Nephron progenitor cell (in vitro differentiated cells): ENCODE measurements around the gene SRPK3.

Source experiments
- DNase-seq: peaks from one replicate; pipeline ENCODE4 v3.0.0; 2021
- H3K27ac Mint-ChIP-seq: 2 replicates; pipeline ENCODE4 v1.8.0; 2021; ENCODE audit warnings: mild to moderate bottlenecking, moderate library complexity, mixed read lengths
- H3K27me3 Mint-ChIP-seq: 2 replicates; pipeline ENCODE4 v1.8.0; 2021; ENCODE audit warnings: mild to moderate bottlenecking, low read depth, mixed read lengths; ENCODE audit not compliant: poor library complexity
- H3K36me3 Mint-ChIP-seq: 2 replicates; pipeline ENCODE4 v1.8.0; 2021; ENCODE audit warnings: low read depth, mixed read lengths
- H3K4me1 Mint-ChIP-seq: 2 replicates; pipeline ENCODE4 v1.8.0; 2021; ENCODE audit warnings: mixed read lengths
- H3K4me3 Mint-ChIP-seq: 2 replicates; pipeline ENCODE4 v1.8.0; 2021; ENCODE audit warnings: mild to moderate bottlenecking, moderate library complexity, mixed read lengths
- H3K9me3 Mint-ChIP-seq: 2 replicates; pipeline ENCODE4 v1.8.0; 2021; ENCODE audit warnings: mild to moderate bottlenecking, moderate library complexity, mixed read lengths
- TF ChIP-seq, protein P1 (sequence below): fragments of 200-600 bp; sonication (generic); IDR thresholded peaks from 2 replicates; pipeline ENCODE4 v1.5.0; 2021; ENCODE audit warnings: antibody characterized with exemption

Gene SRPK3

DNA sequence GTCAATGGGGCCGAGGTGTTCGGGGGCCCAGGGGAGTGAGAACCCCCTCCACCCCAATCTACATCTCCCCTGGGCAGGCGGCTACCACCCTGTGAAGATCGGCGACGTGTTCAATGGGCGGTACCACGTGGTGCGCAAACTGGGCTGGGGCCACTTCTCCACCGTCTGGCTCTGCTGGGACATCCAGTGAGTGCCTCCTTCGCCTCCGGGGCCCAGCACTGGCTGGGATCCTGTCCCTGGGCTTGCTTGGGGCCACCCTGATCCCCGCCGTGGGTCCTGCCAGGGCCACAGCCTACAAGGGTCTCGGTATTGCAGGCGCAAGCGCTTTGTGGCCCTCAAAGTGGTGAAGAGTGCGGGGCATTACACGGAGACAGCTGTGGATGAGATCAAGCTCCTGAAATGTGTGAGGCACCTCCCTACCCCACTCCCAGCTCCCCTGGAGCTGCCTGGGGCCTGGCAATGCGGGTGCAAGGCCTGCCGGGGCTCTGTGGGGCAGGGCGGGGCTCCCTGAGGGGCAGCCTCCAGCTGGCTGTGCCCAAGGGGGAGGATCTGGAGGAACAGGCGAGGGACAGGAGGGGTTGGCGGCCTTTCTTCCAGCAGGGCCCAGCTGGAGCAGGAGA is 697 bp downstream of the SRPK3 start:
- Mint-ChIP-seq H3K27me3 (no peaks in the 10 kb centered on the region), H3K9me3 (peaks cover 27% of the 10 kb centered on the region), H3K36me3 (no peaks in the 10 kb centered on the region), H3K27ac (no peak overlapping the region), H3K4me1 (peaks cover 10% of the 10 kb centered on the region), H3K4me3 (no peak overlapping the region)
- TF ChIP-seq, protein P1, sequence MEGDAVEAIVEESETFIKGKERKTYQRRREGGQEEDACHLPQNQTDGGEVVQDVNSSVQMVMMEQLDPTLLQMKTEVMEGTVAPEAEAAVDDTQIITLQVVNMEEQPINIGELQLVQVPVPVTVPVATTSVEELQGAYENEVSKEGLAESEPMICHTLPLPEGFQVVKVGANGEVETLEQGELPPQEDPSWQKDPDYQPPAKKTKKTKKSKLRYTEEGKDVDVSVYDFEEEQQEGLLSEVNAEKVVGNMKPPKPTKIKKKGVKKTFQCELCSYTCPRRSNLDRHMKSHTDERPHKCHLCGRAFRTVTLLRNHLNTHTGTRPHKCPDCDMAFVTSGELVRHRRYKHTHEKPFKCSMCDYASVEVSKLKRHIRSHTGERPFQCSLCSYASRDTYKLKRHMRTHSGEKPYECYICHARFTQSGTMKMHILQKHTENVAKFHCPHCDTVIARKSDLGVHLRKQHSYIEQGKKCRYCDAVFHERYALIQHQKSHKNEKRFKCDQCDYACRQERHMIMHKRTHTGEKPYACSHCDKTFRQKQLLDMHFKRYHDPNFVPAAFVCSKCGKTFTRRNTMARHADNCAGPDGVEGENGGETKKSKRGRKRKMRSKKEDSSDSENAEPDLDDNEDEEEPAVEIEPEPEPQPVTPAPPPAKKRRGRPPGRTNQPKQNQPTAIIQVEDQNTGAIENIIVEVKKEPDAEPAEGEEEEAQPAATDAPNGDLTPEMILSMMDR, result no peak
- no peak for DNase-seq

- no peak overlapping the region for H3K4me3 Mint-ChIP-seq
- TF ChIP-seq, protein P1, result no peak
- no peaks in the 10 kb centered on the region for H3K27me3 Mint-ChIP-seq
- H3K27ac Mint-ChIP-seq, result no peak overlapping the region
- DNase-seq, result no peak
- H3K36me3 Mint-ChIP-seq, result no peaks in the 10 kb centered on the region
- H3K9me3 Mint-ChIP-seq, result peaks cover 31% of the 10 kb centered on the region
- peaks cover 10% of the 10 kb centered on the region for H3K4me1 Mint-ChIP-seq
These were observed 1.5 kb downstream of the SRPK3 start for GRCh38 chrX:153782313-153782712.

GRCh38 chrX:153782871-153783270 is 2.0 kb downstream of the SRPK3 start:
- H3K27ac Mint-ChIP-seq, result no peak overlapping the region
- H3K36me3 Mint-ChIP-seq, result no peaks in the 10 kb centered on the region
- peaks cover 35% of the 10 kb centered on the region for H3K9me3 Mint-ChIP-seq
- peaks cover 10% of the 10 kb centered on the region for H3K4me1 Mint-ChIP-seq
- no peak overlapping the region for H3K4me3 Mint-ChIP-seq
- no peaks in the 10 kb centered on the region for H3K27me3 Mint-ChIP-seq
- TF ChIP-seq, protein P1, result no peak
- DNase-seq, result no peak

DNA sequence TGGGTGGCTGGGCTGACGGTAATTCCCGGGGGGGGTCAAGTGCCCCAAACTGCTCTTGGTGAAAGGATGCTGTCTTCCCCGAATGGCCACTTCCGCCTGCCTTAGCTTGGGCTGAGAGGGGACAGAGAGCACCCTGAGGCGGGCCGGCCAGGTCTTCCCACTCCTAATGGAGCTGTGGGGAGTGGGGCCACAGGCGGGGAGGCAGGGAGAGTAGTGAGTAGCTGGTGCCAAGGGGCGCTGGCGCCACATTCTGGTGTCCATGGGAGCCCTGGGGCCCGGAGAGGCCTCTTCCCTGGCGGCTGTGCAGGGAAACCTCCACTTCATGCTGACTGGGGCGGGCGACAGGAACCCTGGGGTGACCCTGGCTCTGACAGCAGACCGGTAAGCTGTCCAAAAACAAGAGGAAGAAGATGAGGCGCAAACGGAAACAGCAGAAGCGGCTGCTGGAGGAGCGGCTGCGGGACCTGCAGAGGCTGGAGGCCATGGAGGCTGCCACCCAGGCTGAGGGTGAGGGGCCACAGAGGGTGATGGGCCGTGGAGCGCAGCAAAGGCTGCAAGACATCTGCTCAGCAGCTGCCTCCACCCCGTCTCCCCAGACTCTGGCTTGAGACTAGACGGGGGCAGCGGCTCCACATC is 2.7 kb downstream of the SRPK3 start:
- TF ChIP-seq, protein P1, result no peak
- H3K4me1 Mint-ChIP-seq, result peaks cover 10% of the 10 kb centered on the region
- no peaks in the 10 kb centered on the region for H3K36me3 Mint-ChIP-seq
- peaks cover 3% of the 10 kb centered on the region for H3K27me3 Mint-ChIP-seq
- no peak for DNase-seq
- H3K27ac Mint-ChIP-seq, result no peak overlapping the region
- H3K9me3 Mint-ChIP-seq, result peaks cover 39% of the 10 kb centered on the region
- no peak overlapping the region for H3K4me3 Mint-ChIP-seq

DNA sequence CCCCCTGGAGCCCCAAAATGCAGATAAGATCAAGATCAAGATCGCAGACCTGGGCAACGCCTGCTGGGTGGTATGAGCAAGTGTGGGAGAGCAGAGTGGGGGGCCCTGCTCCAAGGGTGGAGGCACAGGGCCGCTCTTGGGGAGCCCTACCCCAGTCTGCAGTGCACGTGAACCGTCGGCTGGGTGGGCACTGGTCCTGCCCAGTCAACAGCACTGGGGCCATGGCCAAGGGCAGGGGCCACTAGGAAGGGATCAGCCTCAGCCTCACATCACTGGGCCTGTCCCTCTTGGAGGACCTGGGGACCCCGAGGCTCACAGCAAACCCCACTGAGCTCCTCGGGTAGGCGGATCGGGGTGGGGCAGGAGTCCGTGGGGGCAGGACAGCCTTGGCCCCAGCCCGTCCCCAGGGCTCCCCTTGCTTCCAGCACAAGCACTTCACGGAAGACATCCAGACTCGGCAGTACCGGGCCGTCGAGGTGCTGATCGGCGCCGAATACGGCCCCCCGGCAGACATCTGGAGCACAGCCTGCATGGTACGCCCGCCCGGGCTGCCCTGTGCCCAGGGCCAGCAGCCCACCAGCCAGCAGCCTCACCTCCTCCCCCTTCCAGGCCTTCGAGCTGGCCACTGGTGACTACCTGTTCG is 3.6 kb downstream of the SRPK3 start:
- Mint-ChIP-seq H3K36me3 (no peaks in the 10 kb centered on the region), H3K4me3 (no peak overlapping the region), H3K9me3 (peaks cover 39% of the 10 kb centered on the region), H3K4me1 (peaks cover 10% of the 10 kb centered on the region), H3K27me3 (peaks cover 3% of the 10 kb centered on the region), H3K27ac (no peak overlapping the region)
- no peak for DNase-seq
- TF ChIP-seq, protein P1, result no peak
